ENCODE data around the gene EHMT1. TPM values are rescaled to one million over a fixed set of nuclear protein-coding genes. Genes with fewer than 3 reads are reported as not detected.

The EHMT1 gene
- total RNA-seq, 1 donor, result 46.3 TPM

- no peaks in the 10 kb centered on the region for H3K27me3 ChIP-seq (ENCODE audit: insufficient read depth, low read length)
- H3K4me1 ChIP-seq (ENCODE audit: insufficient read depth, low read length), result peaks cover 7% of the 10 kb centered on the region
- peak; percentile 52 for DNase-seq (ENCODE audit: insufficient read length, low spot score, missing footprints)
- H3K4me2 ChIP-seq (ENCODE audit: insufficient read depth, low read length), result no peak overlapping the region
- H3K4me3 ChIP-seq (ENCODE audit: insufficient read depth, low read length), result no peak overlapping the region
- peaks cover 89% of the 10 kb centered on the region for H3K79me2 ChIP-seq (ENCODE audit: insufficient read depth, low read length)
- no peaks in the 10 kb centered on the region for H3K36me3 ChIP-seq (ENCODE audit: insufficient read depth, low read length)
- H3K9me3 ChIP-seq (ENCODE audit: low read depth, low read length), result no peaks in the 10 kb centered on the region
- no peak overlapping the region for H2AFZ ChIP-seq (ENCODE audit: low read length)
- peaks cover 62% of the 10 kb centered on the region for H4K20me1 ChIP-seq (ENCODE audit: insufficient read depth, low read length)
- TF ChIP-seq CTCF (IDR thresholded peaks at IDR 0.05; ENCODE audit: extremely low read depth, low read depth, low read length), result no peak
- H3K27ac ChIP-seq (ENCODE audit: low read depth, low read length), result no peak overlapping the region
Measured at GRCh38 chr9:137696136-137696925, 77.5 kb downstream of the EHMT1 start.

- DNase-seq (ENCODE audit: insufficient read length, low spot score, missing footprints), result peak; percentile 32
- Histone ChIP-seq H4K20me1 (ENCODE audit: insufficient read depth, low read length) (peaks cover 57% of the 10 kb centered on the region), H3K9me3 (ENCODE audit: low read depth, low read length) (no peaks in the 10 kb centered on the region), H3K4me2 (ENCODE audit: insufficient read depth, low read length) (no peak overlapping the region), H3K4me1 (ENCODE audit: insufficient read depth, low read length) (peaks cover 7% of the 10 kb centered on the region), H3K36me3 (ENCODE audit: insufficient read depth, low read length) (no peaks in the 10 kb centered on the region), H3K4me3 (ENCODE audit: insufficient read depth, low read length) (no peak overlapping the region), H3K27ac (ENCODE audit: low read depth, low read length) (no peak overlapping the region), H3K79me2 (ENCODE audit: insufficient read depth, low read length) (peaks cover 84% of the 10 kb centered on the region), H3K27me3 (ENCODE audit: insufficient read depth, low read length) (no peaks in the 10 kb centered on the region), H2AFZ (ENCODE audit: low read length) (no peak overlapping the region)
- no peak for TF ChIP-seq CTCF (IDR thresholded peaks at IDR 0.05; ENCODE audit: extremely low read depth, low read depth, low read length)
Measured at GRCh38 chr9:137697193-137697592, 78.4 kb downstream of the EHMT1 start.

- no peaks in the 10 kb centered on the region for H3K36me3 ChIP-seq (ENCODE audit: insufficient read depth, low read length)
- DNase-seq (ENCODE audit: insufficient read length, low spot score, missing footprints), result no peak
- no peak overlapping the region for H3K4me3 ChIP-seq (ENCODE audit: insufficient read depth, low read length)
- no peak for TF ChIP-seq CTCF (IDR thresholded peaks at IDR 0.05; ENCODE audit: extremely low read depth, low read depth, low read length)
- H3K4me1 ChIP-seq (ENCODE audit: insufficient read depth, low read length), result peaks cover 7% of the 10 kb centered on the region
- no peaks in the 10 kb centered on the region for H3K9me3 ChIP-seq (ENCODE audit: low read depth, low read length)
- H3K27ac ChIP-seq (ENCODE audit: low read depth, low read length), result no peak overlapping the region
- no peaks in the 10 kb centered on the region for H3K27me3 ChIP-seq (ENCODE audit: insufficient read depth, low read length)
- H3K4me2 ChIP-seq (ENCODE audit: insufficient read depth, low read length), result no peak overlapping the region
- H3K79me2 ChIP-seq (ENCODE audit: insufficient read depth, low read length), result peaks cover 84% of the 10 kb centered on the region
- H2AFZ ChIP-seq (ENCODE audit: low read length), result no peak overlapping the region
- H4K20me1 ChIP-seq (ENCODE audit: insufficient read depth, low read length), result peaks cover 60% of the 10 kb centered on the region
Measured at GRCh38 chr9:137697832-137698231, 79.0 kb downstream of the EHMT1 start.

GRCh38 chr9:137700911-137701310, 82.1 kb downstream of the EHMT1 start:
- no peak for TF ChIP-seq CTCF (IDR thresholded peaks at IDR 0.05; ENCODE audit: extremely low read depth, low read depth, low read length)
- Histone ChIP-seq H3K79me2 (ENCODE audit: insufficient read depth, low read length) (peaks cover 87% of the 10 kb centered on the region), H3K27me3 (ENCODE audit: insufficient read depth, low read length) (no peaks in the 10 kb centered on the region), H4K20me1 (ENCODE audit: insufficient read depth, low read length) (peaks cover 60% of the 10 kb centered on the region), H3K9me3 (ENCODE audit: low read depth, low read length) (no peaks in the 10 kb centered on the region), H2AFZ (ENCODE audit: low read length) (no peak overlapping the region), H3K36me3 (ENCODE audit: insufficient read depth, low read length) (no peaks in the 10 kb centered on the region), H3K4me1 (ENCODE audit: insufficient read depth, low read length) (peaks cover 14% of the 10 kb centered on the region), H3K27ac (ENCODE audit: low read depth, low read length) (no peak overlapping the region), H3K4me3 (ENCODE audit: insufficient read depth, low read length) (no peak overlapping the region), H3K4me2 (ENCODE audit: insufficient read depth, low read length) (no peak overlapping the region)
- no peak for DNase-seq (ENCODE audit: insufficient read length, low spot score, missing footprints)
